Suprapubic skin (tissue), 4 donors: Measurements from ENCODE around the gene AMT.

Experiments
- POLR2A ChIP-seq, 2 donors: fragments of 450-650 bp; IDR thresholded peaks; one replicate each; pipeline ENCODE4 v1.6.1; 2017; ENCODE audit warnings: antibody characterized with exemption in 2 of 2, mild to moderate bottlenecking in 2 of 2, moderate library complexity in 2 of 2
- POLR2AphosphoS5 ChIP-seq, 3 donors: sonication (generic); formaldehyde crosslinking; IDR thresholded peaks; one replicate each; pipeline ENCODE4 v1.6.1; 2017; ENCODE audit warnings: antibody characterized with exemption in 3 of 3
- TF ChIP-seq, protein P1 (sequence below), 2 donors: fragments of 200-600 bp in 1 of 2; fragments of 450-650 bp in 1 of 2; sonication (generic) in 1 of 2; IDR thresholded peaks; one replicate each; pipeline ENCODE4 v1.5.1; 2016 to 2019; ENCODE audit warnings: antibody characterized with exemption in 2 of 2, mild to moderate bottlenecking in 1 of 2, moderate library complexity in 1 of 2

DNA sequence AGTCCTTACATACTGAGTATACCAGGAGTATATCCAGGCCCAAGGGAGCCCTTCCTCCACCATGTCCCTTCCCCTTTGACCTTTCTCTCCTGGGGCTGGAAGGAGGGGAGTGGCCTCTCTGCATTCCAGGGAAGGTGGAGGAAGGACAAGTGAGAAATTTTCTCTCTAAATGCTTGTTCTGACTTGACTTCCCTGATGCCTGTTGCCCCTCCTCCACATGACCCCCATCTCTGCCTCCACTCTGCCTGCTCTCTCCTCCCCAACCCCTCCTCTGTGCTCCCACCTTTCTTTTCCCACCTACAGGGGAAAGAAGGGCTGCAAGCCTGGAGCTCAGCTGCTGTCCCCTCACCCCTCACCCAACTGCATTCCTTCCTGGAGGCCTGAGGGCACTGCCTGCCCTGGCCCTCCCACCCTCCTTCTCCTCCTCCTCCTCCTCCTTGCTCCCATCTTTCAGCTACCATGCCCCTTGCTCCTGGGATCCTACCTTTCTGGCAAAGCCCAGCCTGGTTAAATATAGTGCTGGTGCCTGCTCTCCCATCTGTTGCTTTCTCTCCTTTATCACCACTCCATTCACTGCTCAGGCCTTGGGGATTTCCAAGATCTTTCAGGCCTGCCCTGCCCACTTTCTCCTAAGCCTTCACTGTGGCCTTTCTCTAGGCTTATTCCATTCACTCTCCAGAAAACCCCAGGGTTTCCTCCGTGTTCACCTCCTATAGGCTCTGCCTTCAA lies 39.3 kb upstream of the AMT start:
- TF ChIP-seq, protein P1, sequence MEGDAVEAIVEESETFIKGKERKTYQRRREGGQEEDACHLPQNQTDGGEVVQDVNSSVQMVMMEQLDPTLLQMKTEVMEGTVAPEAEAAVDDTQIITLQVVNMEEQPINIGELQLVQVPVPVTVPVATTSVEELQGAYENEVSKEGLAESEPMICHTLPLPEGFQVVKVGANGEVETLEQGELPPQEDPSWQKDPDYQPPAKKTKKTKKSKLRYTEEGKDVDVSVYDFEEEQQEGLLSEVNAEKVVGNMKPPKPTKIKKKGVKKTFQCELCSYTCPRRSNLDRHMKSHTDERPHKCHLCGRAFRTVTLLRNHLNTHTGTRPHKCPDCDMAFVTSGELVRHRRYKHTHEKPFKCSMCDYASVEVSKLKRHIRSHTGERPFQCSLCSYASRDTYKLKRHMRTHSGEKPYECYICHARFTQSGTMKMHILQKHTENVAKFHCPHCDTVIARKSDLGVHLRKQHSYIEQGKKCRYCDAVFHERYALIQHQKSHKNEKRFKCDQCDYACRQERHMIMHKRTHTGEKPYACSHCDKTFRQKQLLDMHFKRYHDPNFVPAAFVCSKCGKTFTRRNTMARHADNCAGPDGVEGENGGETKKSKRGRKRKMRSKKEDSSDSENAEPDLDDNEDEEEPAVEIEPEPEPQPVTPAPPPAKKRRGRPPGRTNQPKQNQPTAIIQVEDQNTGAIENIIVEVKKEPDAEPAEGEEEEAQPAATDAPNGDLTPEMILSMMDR (IDR thresholded peaks at IDR 0.05), result no peak
- TF ChIP-seq POLR2A (IDR thresholded peaks at IDR 0.05) (no peak), POLR2AphosphoS5 (IDR thresholded peaks at IDR 0.05) (no peak)
